ENCODE data around the gene DNAH12.

- no peak for TF ChIP-seq POLR2AphosphoS5 (IDR thresholded peaks at IDR 0.05; ENCODE audit: low read depth, low read length)
- no peak for TF ChIP-seq CTCF (IDR thresholded peaks at IDR 0.05)
- TF ChIP-seq YY1 (IDR thresholded peaks at IDR 0.05; ENCODE audit: low read depth): no peak
- no peak for TF ChIP-seq GABPA (IDR thresholded peaks at IDR 0.05; ENCODE audit: low read depth)
- TF ChIP-seq PBX3 (IDR thresholded peaks at IDR 0.05): no peak
- no peak for TF ChIP-seq TCF12 (IDR thresholded peaks at IDR 0.05)
- no peak for TF ChIP-seq NRF1 (IDR thresholded peaks at IDR 0.05; ENCODE audit: low read depth, low read length)
- TF ChIP-seq RAD21 (IDR thresholded peaks at IDR 0.05; ENCODE audit: low read length): no peak
- no peak for TF ChIP-seq FOSL2 (IDR thresholded peaks at IDR 0.05; ENCODE audit: borderline replicate concordance, low read depth)
- TF ChIP-seq GATA2 (CRISPR knock-in tag; IDR thresholded peaks at IDR 0.05): no peak
Observed at GRCh38 chr3:57256844-57257243, 287.3 kb downstream of the DNAH12 start.
